ENCODE data around the gene NTNG2. TPM values are rescaled to one million over a fixed set of nuclear protein-coding genes. Genes with fewer than 3 reads are reported as not detected.

Gene NTNG2
- total RNA-seq, 1 donor from 2014 or later = 0.42 TPM

- no peak overlapping the region for H3K4me3 ChIP-seq (ENCODE audit: low read depth, low read length)
- no peak for TF ChIP-seq CTCF (IDR thresholded peaks at IDR 0.05; ENCODE audit: insufficient read depth, low read length, poor library complexity, severe bottlenecking)
- H3K36me3 ChIP-seq (ENCODE audit: control insufficient read depth, insufficient read depth, low read length) = no peaks in the 10 kb centered on the region
- no peak for DNase-seq (ENCODE audit: low read depth)
- peaks cover 21% of the 10 kb centered on the region for H3K27me3 ChIP-seq (ENCODE audit: control insufficient read depth, insufficient read depth, low read length)
Measured at GRCh38 chr9:132239518-132239917, 77.7 kb downstream of the NTNG2 start.

GRCh38 chr9:132239999-132240840 lies 78.4 kb downstream of the NTNG2 start:
- no peak for DNase-seq (ENCODE audit: low read depth)
- Histone ChIP-seq H3K27me3 (ENCODE audit: control insufficient read depth, insufficient read depth, low read length) (peaks cover 18% of the 10 kb centered on the region), H3K36me3 (ENCODE audit: control insufficient read depth, insufficient read depth, low read length) (no peaks in the 10 kb centered on the region), H3K4me3 (ENCODE audit: low read depth, low read length) (no peak overlapping the region)
- TF ChIP-seq CTCF (IDR thresholded peaks at IDR 0.05; ENCODE audit: insufficient read depth, low read length, poor library complexity, severe bottlenecking) = no peak

GRCh38 chr9:132240841-132241482 lies 79.1 kb downstream of the NTNG2 start:
- Histone ChIP-seq H3K4me3 (ENCODE audit: low read depth, low read length) (peak overlapping the region; percentile 44), H3K27me3 (ENCODE audit: control insufficient read depth, insufficient read depth, low read length) (peaks cover 24% of the 10 kb centered on the region), H3K36me3 (ENCODE audit: control insufficient read depth, insufficient read depth, low read length) (no peaks in the 10 kb centered on the region)
- DNase-seq (ENCODE audit: low read depth) = peak; percentile 74
- no peak for TF ChIP-seq CTCF (IDR thresholded peaks at IDR 0.05; ENCODE audit: insufficient read depth, low read length, poor library complexity, severe bottlenecking)

- TF ChIP-seq CTCF (IDR thresholded peaks at IDR 0.05; ENCODE audit: insufficient read depth, low read length, poor library complexity, severe bottlenecking) = no peak
- no peaks in the 10 kb centered on the region for H3K36me3 ChIP-seq (ENCODE audit: control insufficient read depth, insufficient read depth, low read length)
- peak overlapping the region; percentile 44 for H3K4me3 ChIP-seq (ENCODE audit: low read depth, low read length)
- peaks cover 25% of the 10 kb centered on the region for H3K27me3 ChIP-seq (ENCODE audit: control insufficient read depth, insufficient read depth, low read length)
- no peak for DNase-seq (ENCODE audit: low read depth)
Measured at GRCh38 chr9:132241483-132241839, 79.6 kb downstream of the NTNG2 start.

- H3K27me3 ChIP-seq (ENCODE audit: control insufficient read depth, insufficient read depth, low read length) = peaks cover 25% of the 10 kb centered on the region
- peak overlapping the region; percentile 44 for H3K4me3 ChIP-seq (ENCODE audit: low read depth, low read length)
- no peak for DNase-seq (ENCODE audit: low read depth)
- no peaks in the 10 kb centered on the region for H3K36me3 ChIP-seq (ENCODE audit: control insufficient read depth, insufficient read depth, low read length)
- no peak for TF ChIP-seq CTCF (IDR thresholded peaks at IDR 0.05; ENCODE audit: insufficient read depth, low read length, poor library complexity, severe bottlenecking)
Measured at GRCh38 chr9:132241840-132242620, 80.2 kb downstream of the NTNG2 start.
